ENCODE measurements around the gene ST14. TPM values are rescaled to one million over a fixed set of nuclear protein-coding genes. Genes with fewer than 3 reads are reported as not detected.

ST14 gene
- total and polyA plus RNA-seq, 12 donors: 0.17 to 41.0 (median 10.4) TPM

DNA sequence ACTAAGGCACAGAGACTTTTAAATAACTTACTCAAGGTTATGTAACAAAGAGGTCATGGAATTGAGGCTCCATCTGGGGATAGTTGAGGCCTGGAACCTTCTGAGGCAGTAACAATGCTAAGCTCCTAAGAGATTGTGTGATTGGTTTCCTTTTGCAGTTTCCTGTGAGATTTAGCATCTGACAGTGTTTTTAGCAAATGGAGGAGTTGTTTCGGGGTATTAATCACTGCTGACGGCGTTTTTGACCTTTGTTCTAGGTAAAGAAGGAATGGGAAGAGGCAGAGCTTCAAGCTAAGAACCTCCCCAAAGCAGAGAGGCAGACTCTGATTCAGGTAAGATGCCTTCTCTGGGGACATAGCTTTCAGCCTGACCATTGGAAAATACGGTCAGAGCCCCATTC is 32.1 kb upstream of the ST14 start:
- H3K4me3 ChIP-seq: no peak overlapping the region
- no peak overlapping the region for H3K27ac ChIP-seq
- H3K9me3 ChIP-seq (replicated peaks in 1 of 3): no peaks in the 10 kb centered on the region
- TF ChIP-seq POLR2A (IDR thresholded peaks at IDR 0.05): no peak
- TF ChIP-seq, protein P1, sequence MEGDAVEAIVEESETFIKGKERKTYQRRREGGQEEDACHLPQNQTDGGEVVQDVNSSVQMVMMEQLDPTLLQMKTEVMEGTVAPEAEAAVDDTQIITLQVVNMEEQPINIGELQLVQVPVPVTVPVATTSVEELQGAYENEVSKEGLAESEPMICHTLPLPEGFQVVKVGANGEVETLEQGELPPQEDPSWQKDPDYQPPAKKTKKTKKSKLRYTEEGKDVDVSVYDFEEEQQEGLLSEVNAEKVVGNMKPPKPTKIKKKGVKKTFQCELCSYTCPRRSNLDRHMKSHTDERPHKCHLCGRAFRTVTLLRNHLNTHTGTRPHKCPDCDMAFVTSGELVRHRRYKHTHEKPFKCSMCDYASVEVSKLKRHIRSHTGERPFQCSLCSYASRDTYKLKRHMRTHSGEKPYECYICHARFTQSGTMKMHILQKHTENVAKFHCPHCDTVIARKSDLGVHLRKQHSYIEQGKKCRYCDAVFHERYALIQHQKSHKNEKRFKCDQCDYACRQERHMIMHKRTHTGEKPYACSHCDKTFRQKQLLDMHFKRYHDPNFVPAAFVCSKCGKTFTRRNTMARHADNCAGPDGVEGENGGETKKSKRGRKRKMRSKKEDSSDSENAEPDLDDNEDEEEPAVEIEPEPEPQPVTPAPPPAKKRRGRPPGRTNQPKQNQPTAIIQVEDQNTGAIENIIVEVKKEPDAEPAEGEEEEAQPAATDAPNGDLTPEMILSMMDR (IDR thresholded peaks at IDR 0.05): no peak
- 94 to 95% (median 94%) methylated on average over 4 of the region's 4 CpGs for WGBS, 4 donors
- DNase-seq: no peak
- peaks cover 0 to 60% of the 10 kb centered on the region in 2 donors for H3K36me3 ChIP-seq (replicated peaks in 1 of 2)
- no peaks in the 10 kb centered on the region for H3K27me3 ChIP-seq
- intact Hi-C loops (cut with DNase I): loop anchor here (10.0 kb wide), 1 partner anchor 53 kb away; no protein-coding TSS in a partner anchor
- H3K4me1 ChIP-seq (replicated peaks in 1 of 2): peaks cover 12 to 14% of the 10 kb centered on the region in 2 donors

DNA sequence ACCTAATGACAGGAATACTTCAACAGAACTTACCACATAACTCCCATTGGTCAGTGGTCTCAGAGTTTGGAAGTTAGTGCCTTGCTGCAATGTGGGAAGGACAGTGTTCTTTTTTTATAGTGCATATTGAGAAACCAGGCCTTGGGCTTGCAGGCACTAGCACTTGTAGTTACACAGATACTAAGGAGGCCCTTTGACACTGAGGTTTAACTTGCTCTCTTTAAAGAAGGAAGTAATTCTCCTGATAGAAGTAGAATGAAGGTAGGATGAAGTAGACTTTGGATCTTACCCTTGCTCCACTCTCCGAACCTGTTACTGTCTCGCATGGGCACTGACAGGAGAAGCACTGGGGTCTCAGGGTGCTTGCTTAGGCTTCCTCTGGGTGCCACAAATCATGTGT is 31.0 kb upstream of the ST14 start:
- H3K36me3 ChIP-seq (replicated peaks in 1 of 2): peaks cover 0 to 52% of the 10 kb centered on the region in 2 donors
- intact Hi-C loops (cut with DNase I): loop anchor here (10.0 kb wide), 1 partner anchor 54 kb away; no protein-coding TSS in a partner anchor
- WGBS, 4 donors: 93 to 100% (median 98%) methylated on average over 2 of the region's 2 CpGs
- no peaks in the 10 kb centered on the region for H3K9me3 ChIP-seq (replicated peaks in 1 of 3)
- peaks cover 10 to 13% of the 10 kb centered on the region in 2 donors for H3K4me1 ChIP-seq (replicated peaks in 1 of 2)
- H3K27ac ChIP-seq: no peak overlapping the region
- no peak for DNase-seq
- H3K27me3 ChIP-seq: no peaks in the 10 kb centered on the region
- TF ChIP-seq POLR2A (IDR thresholded peaks at IDR 0.05): no peak
- TF ChIP-seq, protein P1 (IDR thresholded peaks at IDR 0.05): no peak
- H3K4me3 ChIP-seq: no peak overlapping the region

DNA sequence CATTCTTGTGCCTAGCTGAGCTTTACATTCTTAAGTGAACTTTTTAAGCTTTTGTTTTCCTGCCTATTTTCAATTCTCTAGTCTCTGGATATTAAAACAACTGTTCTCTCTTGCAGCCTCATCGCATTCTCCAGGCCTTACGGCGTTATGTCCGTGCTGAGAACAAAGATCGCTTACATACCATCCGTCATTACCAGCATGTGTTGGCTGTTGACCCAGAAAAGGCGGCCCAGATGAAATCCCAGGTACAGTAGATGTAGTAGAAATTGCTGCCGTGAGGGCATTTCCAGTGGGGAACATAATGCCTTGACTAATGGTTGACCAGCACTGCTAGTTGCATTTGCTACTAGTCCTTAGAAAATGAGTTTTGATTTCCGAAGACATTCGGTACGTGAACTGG is 29.7 kb upstream of the ST14 start:
- no peak overlapping the region for H3K27ac ChIP-seq
- no peaks in the 10 kb centered on the region for H3K9me3 ChIP-seq (replicated peaks in 1 of 3)
- no peak for DNase-seq
- TF ChIP-seq, protein P1 (IDR thresholded peaks at IDR 0.05): no peak
- no peak for TF ChIP-seq POLR2A (IDR thresholded peaks at IDR 0.05)
- no peak overlapping the region for H3K4me3 ChIP-seq
- H3K36me3 ChIP-seq (replicated peaks in 1 of 2): peaks cover 0 to 60% of the 10 kb centered on the region in 2 donors
- WGBS, 4 donors: 92 to 94% (median 93%) methylated on average over 11 of the region's 11 CpGs
- peaks cover 0 to 2% of the 10 kb centered on the region in 2 donors for H3K4me1 ChIP-seq (replicated peaks in 1 of 2)
- intact Hi-C loops (cut with DNase I): loop anchor here (5.0 to 10.0 kb wide), 3 partner anchors 55 to 208 kb away; partner anchors contain the start of gene PRDM10 (in 1 of the 2)
- H3K27me3 ChIP-seq: no peaks in the 10 kb centered on the region

DNA sequence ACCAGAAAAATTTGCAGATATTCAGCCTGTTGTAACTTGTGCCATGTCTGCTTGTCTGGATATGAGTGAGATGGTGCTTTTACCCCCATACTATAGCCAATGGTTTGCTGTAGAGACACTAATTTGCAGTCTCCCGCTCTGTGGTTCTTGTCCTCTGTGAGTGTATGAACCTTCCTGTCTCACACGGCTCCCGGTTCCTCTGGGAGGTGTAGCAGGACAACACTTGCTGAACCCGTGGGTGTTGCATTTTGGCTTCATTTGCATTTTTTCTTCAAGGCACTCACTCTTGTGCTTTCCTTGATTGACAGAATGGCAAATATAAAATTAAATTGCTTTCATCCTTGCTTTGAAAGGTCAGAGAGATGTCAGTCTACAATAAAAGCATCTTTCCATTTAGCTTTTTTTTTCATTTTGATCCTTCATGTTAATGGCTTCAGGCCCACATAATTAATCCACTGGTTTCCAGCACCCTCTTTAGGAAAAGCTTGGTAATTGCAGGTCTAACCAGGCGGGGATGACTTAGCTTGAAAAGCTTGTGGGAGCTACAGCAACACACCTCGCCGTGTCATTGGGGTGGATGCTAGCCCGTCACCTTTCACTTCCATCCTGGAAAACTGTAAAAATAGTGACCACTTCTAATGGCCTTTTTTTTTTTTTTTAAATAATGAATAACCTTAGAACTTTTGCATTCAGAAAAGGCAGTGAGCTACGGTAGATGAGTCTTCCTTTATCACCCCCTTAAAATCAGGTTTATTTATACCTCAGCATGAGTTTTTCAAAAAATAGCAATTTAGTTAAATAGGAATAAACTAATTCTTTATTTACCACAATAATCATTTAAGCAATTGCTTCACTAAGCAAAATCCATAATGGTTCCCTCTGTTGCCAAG is 27.4 kb upstream of the ST14 start:
- H3K4me1 ChIP-seq (replicated peaks in 1 of 2): no peaks in the 10 kb centered on the region
- WGBS, 4 donors: 64 to 67% (median 66%) methylated on average over 9 of the region's 9 CpGs
- TF ChIP-seq POLR2A (IDR thresholded peaks at IDR 0.05): no peak
- TF ChIP-seq, protein P1 (IDR thresholded peaks at IDR 0.05): peak; percentile 69 to 95 (median 84)
- peaks cover 0 to 69% of the 10 kb centered on the region in 2 donors for H3K36me3 ChIP-seq (replicated peaks in 1 of 2)
- peak; percentile 42 to 77 (median 54) for DNase-seq
- no peak overlapping the region for H3K4me3 ChIP-seq
- H3K27me3 ChIP-seq: no peaks in the 10 kb centered on the region
- no peaks in the 10 kb centered on the region for H3K9me3 ChIP-seq (replicated peaks in 1 of 3)
- no peak overlapping the region for H3K27ac ChIP-seq
- intact Hi-C loops (cut with DNase I): loop anchor here (5.0 to 10.0 kb wide), 2 partner anchors 127 to 210 kb away; partner anchors contain the start of gene PRDM10 (in 1 of the 2)

All from adrenal gland (tissue), 12 donors.